Astrocyte (in vitro differentiated cells and primary cell): ENCODE data around the gene CIB4.

Experiments
- CTCF ChIP-seq: IDR thresholded peaks from 2 replicates; pipeline ENCODE4 v1.5.1; 2011; ENCODE audit warnings: low read depth, mild to moderate bottlenecking, inconsistent platforms, low read length, moderate library complexity; ENCODE audit not compliant: insufficient read depth
- EZH2 ChIP-seq: IDR thresholded peaks from 2 replicates; pipeline ENCODE4 v1.6.1; 2012; ENCODE audit warnings: mild to moderate bottlenecking, low read length, inconsistent platforms; ENCODE audit not compliant: insufficient read depth

GRCh38 chr2:26621469-26622199 lies 19.5 kb downstream of the CIB4 start:
- TF ChIP-seq CTCF (no peak), EZH2 (no peak)
